ENCODE results near the gene PACSIN2.
"Not testable (repeated sequence)": the region's sequence is repeated elsewhere in the genome, so short reads cannot be mapped to it uniquely, and the experiment has no call there.

Gene PACSIN2

GRCh38 chr22:42992092-42992491 lies 22.9 kb downstream of the PACSIN2 start:
- DNase-seq (ENCODE audit: low read depth): no peak

GRCh38 chr22:42991010-42991651 lies 23.8 kb downstream of the PACSIN2 start:
- peak; percentile 69 for DNase-seq (ENCODE audit: low read depth)

- peak; percentile 57 for DNase-seq (ENCODE audit: low read depth)
These were observed 24.7 kb downstream of the PACSIN2 start for GRCh38 chr22:42990131-42990838.

GRCh38 chr22:42986115-42986514 lies 28.8 kb downstream of the PACSIN2 start:
- no peak for DNase-seq (ENCODE audit: low read depth)

GRCh38 chr22:42985531-42985905 lies 29.4 kb downstream of the PACSIN2 start:
- no peak for DNase-seq (ENCODE audit: low read depth)

GRCh38 chr22:42984814-42985530 lies 30.0 kb downstream of the PACSIN2 start:
- no peak for DNase-seq (ENCODE audit: low read depth)

GRCh38 chr22:42984397-42984796 lies 30.6 kb downstream of the PACSIN2 start:
- no peak for DNase-seq (ENCODE audit: low read depth)

GRCh38 chr22:42983470-42983869 lies 31.5 kb downstream of the PACSIN2 start:
- DNase-seq (ENCODE audit: low read depth): no peak

- DNase-seq (ENCODE audit: low read depth): no peak
These were observed 35.3 kb downstream of the PACSIN2 start for GRCh38 chr22:42979606-42980005.

- no peak for DNase-seq (ENCODE audit: low read depth)
These were observed 36.4 kb downstream of the PACSIN2 start for GRCh38 chr22:42978453-42979103.

- DNase-seq (ENCODE audit: low read depth): no peak
These were observed 37.4 kb downstream of the PACSIN2 start for GRCh38 chr22:42977569-42977968.

- no peak for DNase-seq (ENCODE audit: low read depth)
These were observed 38.6 kb downstream of the PACSIN2 start for GRCh38 chr22:42976217-42976933.

GRCh38 chr22:42974223-42974622 lies 40.7 kb downstream of the PACSIN2 start:
- no peak for DNase-seq (ENCODE audit: low read depth)

GRCh38 chr22:42973536-42973881 lies 41.4 kb downstream of the PACSIN2 start:
- no peak for DNase-seq (ENCODE audit: low read depth)

- DNase-seq (ENCODE audit: low read depth): no peak
These were observed 42.1 kb downstream of the PACSIN2 start for GRCh38 chr22:42972649-42973535.

- not testable (repeated sequence) for DNase-seq (ENCODE audit: low read depth)
These were observed 43.5 kb downstream of the PACSIN2 start for GRCh38 chr22:42971473-42971860.

GRCh38 chr22:42970029-42970428 lies 44.9 kb downstream of the PACSIN2 start:
- DNase-seq (ENCODE audit: low read depth): no peak

GRCh38 chr22:42969348-42969975 lies 45.5 kb downstream of the PACSIN2 start:
- DNase-seq (ENCODE audit: low read depth): no peak

- DNase-seq (ENCODE audit: low read depth): no peak
These were observed 47.0 kb downstream of the PACSIN2 start for GRCh38 chr22:42967933-42968332.

GRCh38 chr22:42967005-42967404 lies 47.9 kb downstream of the PACSIN2 start:
- DNase-seq (ENCODE audit: low read depth): no peak

- no peak for DNase-seq (ENCODE audit: low read depth)
These were observed 48.5 kb downstream of the PACSIN2 start for GRCh38 chr22:42966497-42966896.
